Stomach (tissue), 9 donors: ENCODE results near the gene FBRSL1. TPM values are rescaled to one million over a fixed set of nuclear protein-coding genes. Genes with fewer than 3 reads are reported as not detected.

Source experiments
- DNase-seq, 2 donors: peaks; one replicate each; pipeline versions ENCODE4 v3.0.0 to v3.0.0-alpha.2; 2013 to 2019
- H3K27ac ChIP-seq, 5 donors: fragments of 200-600 bp in 4 of 5; sonication (generic) in 4 of 5; one replicate each; pipeline ENCODE4 v1.5.1; 2013 to 2019; ENCODE audit warnings: mild to moderate bottlenecking in 1 of 5, moderate library complexity in 1 of 5
- H3K27me3 ChIP-seq, 3 donors: fragments of 200-600 bp; sonication (generic); one replicate each; pipeline ENCODE4 v1.5.1; 2017 to 2019; ENCODE audit warnings: mixed run types in 1 of 3
- H3K36me3 ChIP-seq, 4 donors: fragments of 200-600 bp; sonication (generic); 1 replicate in 3 of 4; 2 replicates in 1 of 4; pipeline ENCODE4 v1.5.1; 2016 to 2019
- H3K4me1 ChIP-seq, 4 donors: fragments of 200-600 bp; sonication (generic); one replicate each; pipeline ENCODE4 v1.5.1; 2016 to 2019
- H3K4me3 ChIP-seq, 4 donors: fragments of 200-600 bp; sonication (generic) in 3 of 4; one replicate each; pipeline ENCODE4 v1.5.1; 2016 to 2019; ENCODE audit warnings: mild to moderate bottlenecking in 1 of 4
- H3K9me3 ChIP-seq, 4 donors: fragments of 200-600 bp; sonication (generic); one replicate each; pipeline ENCODE4 v1.5.1; 2016 to 2019
- EP300 ChIP-seq: sonication (generic); formaldehyde crosslinking; IDR thresholded peaks from one replicate; pipeline ENCODE4 v1.6.1; 2017; ENCODE audit warnings: antibody characterized with exemption
- POLR2A ChIP-seq, 4 donors: fragments of 450-650 bp; IDR thresholded peaks; one replicate each; pipeline ENCODE4 v1.6.1; 2016; ENCODE audit warnings: antibody characterized with exemption in 4 of 4, control low read depth in 2 of 4, mild to moderate bottlenecking in 1 of 4, moderate library complexity in 1 of 4
- POLR2AphosphoS5 ChIP-seq, 3 donors: sonication (generic); formaldehyde crosslinking; IDR thresholded peaks; one replicate each; pipeline ENCODE4 v1.6.1; 2016; ENCODE audit warnings: antibody characterized with exemption in 3 of 3
- whole genome bisulfite sequencing, 5 donors: extraction: QIAGEN DNeasy Blood & Tissue Kit in 3 of 5; methylation state at CpG; one replicate each; pipeline versions ENCODE4 v1.1.5 to v1.1.7; 2013 to 2018; 5-methylcytosine and 5-hydroxymethylcytosine counted together
- intact Hi-C: fragments of 100-400 bp; cut with DNase I; formaldehyde crosslinking; loops from one replicate; pipeline ENCODE4 v1.15.1; 2023; ENCODE audit warnings: low total_unique reads
- polyA plus RNA-seq, 3 donors: library from polyadenylated mRNA; stranded (reverse); fragments of 200-250 nt; gene quantifications; one replicate each; pipeline ENCODE4 v1.2.3, GENCODE V29; 2013
- total RNA-seq, 5 donors: library from RNA; depleted of rRNA; stranded (reverse); fragments of >200 nt; gene quantifications; one replicate each; pipeline versions ENCODE4 v1.1.0 to v1.2.3, GENCODE V29; 2014 to 2016
- TF ChIP-seq, protein P1 (sequence below), 7 experiments: fragments of 450-650 bp in 4 of 7; fragments of 200-600 bp in 3 of 7; sonication (generic) in 3 of 7; IDR thresholded peaks; one replicate each; pipeline ENCODE4 v1.5.1; 2016 to 2019; ENCODE audit warnings: antibody characterized with exemption in 7 of 7, control low read depth in 2 of 7, mild to moderate bottlenecking in 1 of 7
- donor health status: healthy with polysubstance abuse.
- donor health status: Bipolar disorder and iron deficiency.
- donor health status: healthy.

Gene FBRSL1
- total and polyA plus RNA-seq, 8 donors = 5.3 to 110 (median 15.7) TPM

DNA sequence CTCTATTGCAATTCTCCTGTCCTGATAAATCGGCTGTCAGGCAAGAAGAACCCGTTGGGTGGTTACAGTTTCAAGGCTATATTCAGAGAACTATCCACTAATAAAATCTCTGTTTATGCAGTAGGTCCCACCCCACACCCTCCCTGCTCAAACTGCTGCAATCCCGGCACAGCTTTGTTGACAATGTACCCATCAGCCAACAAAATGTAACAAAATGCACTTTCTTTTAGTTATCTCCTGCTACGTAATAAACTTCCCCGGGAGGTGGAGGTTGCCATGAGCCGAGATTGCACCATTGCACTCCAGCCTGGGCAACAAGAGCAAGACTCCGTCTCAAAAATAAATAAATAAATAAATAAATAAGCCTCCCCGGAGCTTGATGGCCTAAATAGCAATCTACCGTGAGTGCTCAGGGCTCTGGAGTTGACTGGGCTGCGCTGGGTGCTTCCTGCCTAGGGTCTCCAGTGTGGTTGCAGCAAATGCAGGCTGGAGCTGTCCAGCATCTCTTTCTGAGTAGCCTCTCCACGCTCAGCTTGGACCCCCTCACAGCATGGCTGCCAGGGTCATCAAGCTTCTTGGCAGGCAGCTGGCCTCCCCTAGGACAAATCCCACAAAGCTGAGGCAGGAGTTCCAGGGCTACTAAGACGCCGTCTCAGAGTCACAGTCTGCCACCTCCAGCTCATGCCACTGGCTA, 43.2 kb upstream of the FBRSL1 start:
- H3K4me3 ChIP-seq = peak overlapping the region in 1 of 4 donors; percentile 36
- intact Hi-C loops = no loop called here
- H3K9me3 ChIP-seq = no peaks in the 10 kb centered on the region
- H3K36me3 ChIP-seq = no peaks in the 10 kb centered on the region
- WGBS, 5 donors = 82 to 88% (median 87%) methylated on average over 13 of the region's 13 CpGs
- H3K4me1 ChIP-seq = peaks cover 0 to 17% (median 8%) of the 10 kb centered on the region in 4 donors
- peak overlapping the region in 3 of 5 donors; percentile 68 to 80 (median 70) for H3K27ac ChIP-seq
- TF ChIP-seq, protein P1, sequence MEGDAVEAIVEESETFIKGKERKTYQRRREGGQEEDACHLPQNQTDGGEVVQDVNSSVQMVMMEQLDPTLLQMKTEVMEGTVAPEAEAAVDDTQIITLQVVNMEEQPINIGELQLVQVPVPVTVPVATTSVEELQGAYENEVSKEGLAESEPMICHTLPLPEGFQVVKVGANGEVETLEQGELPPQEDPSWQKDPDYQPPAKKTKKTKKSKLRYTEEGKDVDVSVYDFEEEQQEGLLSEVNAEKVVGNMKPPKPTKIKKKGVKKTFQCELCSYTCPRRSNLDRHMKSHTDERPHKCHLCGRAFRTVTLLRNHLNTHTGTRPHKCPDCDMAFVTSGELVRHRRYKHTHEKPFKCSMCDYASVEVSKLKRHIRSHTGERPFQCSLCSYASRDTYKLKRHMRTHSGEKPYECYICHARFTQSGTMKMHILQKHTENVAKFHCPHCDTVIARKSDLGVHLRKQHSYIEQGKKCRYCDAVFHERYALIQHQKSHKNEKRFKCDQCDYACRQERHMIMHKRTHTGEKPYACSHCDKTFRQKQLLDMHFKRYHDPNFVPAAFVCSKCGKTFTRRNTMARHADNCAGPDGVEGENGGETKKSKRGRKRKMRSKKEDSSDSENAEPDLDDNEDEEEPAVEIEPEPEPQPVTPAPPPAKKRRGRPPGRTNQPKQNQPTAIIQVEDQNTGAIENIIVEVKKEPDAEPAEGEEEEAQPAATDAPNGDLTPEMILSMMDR (IDR thresholded peaks at IDR 0.05) = no peak
- TF ChIP-seq EP300 (no peak), POLR2AphosphoS5 (IDR thresholded peaks at IDR 0.05) (no peak)
- H3K27me3 ChIP-seq = peaks cover 0 to 66% (median 19%) of the 10 kb centered on the region in 3 donors
- no peak for DNase-seq

DNA sequence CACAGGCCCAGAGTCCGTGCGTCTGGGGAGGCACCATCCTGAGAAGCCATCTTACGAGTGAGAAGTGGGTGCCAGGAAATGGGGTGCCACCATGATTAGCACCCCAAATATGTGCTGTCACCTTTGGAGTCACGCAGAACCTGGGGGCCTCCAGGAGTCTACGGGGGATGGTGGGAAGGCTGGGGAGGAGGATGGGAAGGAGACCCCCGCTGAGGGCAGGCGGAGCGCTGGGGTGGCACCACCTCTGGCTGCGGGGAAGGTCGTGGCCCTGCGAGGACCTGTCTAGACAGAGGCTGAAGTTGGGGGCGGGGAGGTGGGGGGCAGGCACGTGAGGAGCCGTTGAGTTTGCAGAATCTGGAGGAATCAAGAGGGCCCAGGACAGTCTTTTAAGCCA, 42.6 kb upstream of the FBRSL1 start:
- WGBS, 5 donors = 86 to 94% (median 92%) methylated on average over 14 of the region's 14 CpGs
- intact Hi-C loops = no loop called here
- Histone ChIP-seq H3K4me3 (no peak overlapping the region), H3K4me1 (peaks cover 0 to 17% (median 8%) of the 10 kb centered on the region in 4 donors), H3K36me3 (no peaks in the 10 kb centered on the region), H3K9me3 (no peaks in the 10 kb centered on the region), H3K27ac (no peak overlapping the region), H3K27me3 (peaks cover 0 to 69% (median 20%) of the 10 kb centered on the region in 3 donors)
- TF ChIP-seq EP300 (no peak), POLR2A (IDR thresholded peaks at IDR 0.05) (no peak), POLR2AphosphoS5 (IDR thresholded peaks at IDR 0.05) (no peak)
- TF ChIP-seq, protein P1 (IDR thresholded peaks at IDR 0.05) = no peak
- DNase-seq = no peak

DNA sequence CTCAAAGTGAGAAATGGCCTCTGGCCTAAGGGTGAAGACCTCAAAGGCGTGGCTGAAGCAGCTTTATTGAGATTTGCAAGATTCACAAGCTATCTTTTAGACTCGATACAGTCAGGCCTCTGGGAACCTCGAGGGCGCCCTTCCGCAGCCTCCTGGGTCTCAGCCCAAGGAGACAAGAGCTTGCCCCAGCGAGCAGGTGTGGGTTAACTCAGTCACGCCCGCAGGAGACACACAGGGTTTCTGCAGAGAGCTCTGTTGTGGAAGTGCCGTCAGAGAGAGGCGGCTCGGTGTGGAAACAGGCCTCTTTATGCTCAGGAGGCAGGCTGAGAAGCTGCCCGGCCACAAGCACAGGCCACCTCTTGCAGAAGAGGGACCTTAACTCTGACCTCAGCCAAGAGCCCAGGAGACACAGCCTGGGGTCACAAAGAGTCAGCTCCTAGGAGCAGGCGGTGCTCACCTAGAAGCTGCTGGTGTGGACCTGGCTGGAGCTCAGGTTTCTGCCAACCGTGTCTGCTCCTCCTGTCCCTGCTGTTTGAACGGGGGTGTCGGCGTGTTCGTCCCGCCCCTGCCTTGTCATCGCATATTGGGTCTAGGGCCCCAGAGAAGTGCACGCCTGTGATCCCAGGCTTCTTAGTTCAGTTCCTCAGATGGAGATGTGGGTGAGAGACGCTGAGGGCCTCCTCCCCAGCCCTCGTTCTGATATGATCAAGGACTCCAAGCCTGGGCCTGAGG, 42.1 kb upstream of the FBRSL1 start:
- peaks cover 0 to 17% (median 8%) of the 10 kb centered on the region in 4 donors for H3K4me1 ChIP-seq
- intact Hi-C loops = no loop called here
- no peak for DNase-seq
- H3K4me3 ChIP-seq = no peak overlapping the region
- no peak overlapping the region for H3K27ac ChIP-seq
- WGBS, 5 donors = 67 to 81% (median 76%) methylated on average over 16 to 23 of the region's 23 CpGs
- no peaks in the 10 kb centered on the region for H3K9me3 ChIP-seq
- H3K27me3 ChIP-seq = peaks cover 0 to 74% (median 20%) of the 10 kb centered on the region in 3 donors
- TF ChIP-seq POLR2AphosphoS5 (IDR thresholded peaks at IDR 0.05) = no peak
- no peak for TF ChIP-seq POLR2A (IDR thresholded peaks at IDR 0.05)
- TF ChIP-seq EP300 = no peak
- TF ChIP-seq, protein P1 (IDR thresholded peaks at IDR 0.05) = no peak
- no peaks in the 10 kb centered on the region for H3K36me3 ChIP-seq

DNA sequence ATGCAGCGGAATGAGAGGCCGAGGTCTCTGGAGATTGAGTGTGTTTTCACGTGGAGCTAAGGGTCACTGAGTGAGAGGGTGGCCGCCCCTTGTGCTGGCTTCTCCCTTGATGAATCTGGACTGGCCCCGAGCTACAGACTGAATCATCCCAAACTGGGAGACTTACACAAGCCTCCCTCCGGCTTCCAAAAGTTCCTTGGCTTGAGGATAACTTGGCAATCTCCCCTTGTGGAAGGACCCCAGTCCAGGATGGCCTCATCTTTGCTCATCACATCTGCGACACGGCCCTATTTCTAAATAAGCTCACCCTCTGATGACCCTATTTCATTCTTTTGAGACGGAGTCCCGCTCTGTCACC, 41.5 kb upstream of the FBRSL1 start:
- Histone ChIP-seq H3K9me3 (no peaks in the 10 kb centered on the region), H3K27ac (no peak overlapping the region), H3K36me3 (no peaks in the 10 kb centered on the region), H3K4me1 (peaks cover 0 to 17% (median 8%) of the 10 kb centered on the region in 4 donors), H3K27me3 (peaks cover 0 to 80% (median 20%) of the 10 kb centered on the region in 3 donors), H3K4me3 (no peak overlapping the region)
- intact Hi-C loops = no loop called here
- WGBS, 5 donors = 79 to 88% (median 87%) methylated on average over 8 to 10 of the region's 10 CpGs
- DNase-seq = no peak
- TF ChIP-seq POLR2AphosphoS5 (IDR thresholded peaks at IDR 0.05) (no peak), POLR2A (IDR thresholded peaks at IDR 0.05) (no peak), EP300 (no peak)
- TF ChIP-seq, protein P1 (IDR thresholded peaks at IDR 0.05) = no peak
